ENCODE data around the gene GREB1L. TPM values are rescaled to one million over a fixed set of nuclear protein-coding genes. Genes with fewer than 3 reads are reported as not detected.

The GREB1L gene
- total and polyA plus RNA-seq, 2 of the 13 experiments (the other 11 are each of a cell fraction or from before 2014, with no cell fraction given) = 0.17 to 0.66 TPM

DNA sequence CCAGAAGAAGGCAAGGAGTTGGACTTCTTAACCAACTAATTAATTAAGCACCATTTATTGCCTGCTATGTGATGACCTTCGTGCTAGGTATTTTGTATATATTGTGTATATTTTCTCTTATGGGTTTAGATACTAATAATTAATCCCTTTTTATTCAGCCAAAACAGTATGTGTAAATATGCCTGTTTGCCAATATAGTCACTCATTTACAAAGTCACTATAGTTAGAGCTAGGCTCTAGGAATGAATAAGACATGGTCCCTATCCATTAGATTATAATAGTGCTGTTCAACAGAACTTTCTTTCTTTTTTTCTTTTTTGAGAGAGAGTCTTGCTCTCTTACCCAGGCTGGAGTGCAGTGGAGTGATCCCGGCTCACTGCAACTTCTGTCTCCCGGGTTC is 51.4 kb downstream of the GREB1L start (continued):
- no peak for TF ChIP-seq ARNTL (CRISPR knock-in tag; IDR thresholded peaks at IDR 0.05)
- no peak for TF ChIP-seq FLYWCH1 (CRISPR knock-in tag; IDR thresholded peaks at IDR 0.05)
- no peak for TF ChIP-seq NCOA5 (CRISPR knock-in tag; IDR thresholded peaks at IDR 0.05)

DNA sequence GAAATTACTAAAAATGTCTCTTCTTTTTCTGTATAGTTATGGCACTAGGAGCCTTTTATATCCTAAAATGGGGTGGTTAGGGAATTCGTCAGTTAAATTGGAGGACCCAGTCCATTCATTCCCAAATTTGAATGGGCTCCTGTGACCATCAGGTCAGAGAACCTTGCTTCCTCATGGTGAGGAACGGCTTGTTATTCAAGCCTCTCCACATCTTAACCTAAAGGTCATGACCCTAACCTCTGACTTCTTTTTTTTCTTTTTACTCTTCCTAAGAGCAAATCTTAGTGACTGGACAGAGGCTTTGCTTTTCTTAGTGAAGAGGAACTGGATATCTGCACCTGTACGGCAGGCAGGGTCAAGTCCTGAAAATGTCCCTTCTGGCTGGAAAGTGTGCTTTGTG is 53.1 kb downstream of the GREB1L start:
- Histone ChIP-seq H3K4me1 (ENCODE audit: insufficient read depth, low read length) (no peaks in the 10 kb centered on the region), H3K36me3 (replicated peaks in 1 of 2; ENCODE audit: control insufficient read depth in 1 of 2, insufficient read depth in 2 of 2, low read length in 2 of 2) (no peaks in the 10 kb centered on the region), H3K27me3 (ENCODE audit: control insufficient read depth in 1 of 2, insufficient read depth in 2 of 2, low read length in 2 of 2) (no peaks in the 10 kb centered on the region), H4K20me1 (ENCODE audit: insufficient read depth, low read length) (no peaks in the 10 kb centered on the region), H2AFZ (ENCODE audit: low read length) (no peak overlapping the region), H3K4me2 (ENCODE audit: low read depth, low read length) (no peak overlapping the region), H3K9me3 (ENCODE audit: low read length) (no peaks in the 10 kb centered on the region), H3K4me3 (replicated peaks in 1 of 3; ENCODE audit: insufficient read depth in 1 of 3, low read depth in 2 of 3, low read length in 3 of 3) (no peak overlapping the region), H3K27ac (ENCODE audit: extremely low read length, insufficient read depth, low read length) (no peak overlapping the region), H3K79me2 (ENCODE audit: insufficient read depth, low read length) (no peaks in the 10 kb centered on the region), H3K9ac (ENCODE audit: insufficient read depth, low read depth, low read length) (no peak overlapping the region)
- no TSS peak for BruUV-seq (replicated peaks)
- no peak for ATAC-seq
- WGBS (ENCODE audit: low lambda C conversion rate) = 36% methylated on average over 3 of the region's 3 CpGs
- TF ChIP-seq SP5 (CRISPR knock-in tag; IDR thresholded peaks at IDR 0.05; ENCODE audit: borderline replicate concordance, low read depth) (no peak), ZNF264 (CRISPR knock-in tag; IDR thresholded peaks at IDR 0.05) (no peak), SIX4 (CRISPR knock-in tag; IDR thresholded peaks at IDR 0.05) (no peak)
- in situ Hi-C loops (cut with HindIII; ENCODE audit: extremely low pct_ligation_motif_present, low pct_unique_long_range_greater_than_20kb) (no loop called here), intact Hi-C loops (cut with micrococcal nuclease; ENCODE audit: unreplicated experiment) (no loop called here)
- no peak for DNase-seq (ENCODE audit: low spot score)
- POLR2A ChIA-PET = no interaction called here
- CTCF ChIA-PET (ENCODE audit: low intra/inter-chr PET ratio, low total read pairs) = no interaction called here
- no peak for FAIRE-seq

DNA sequence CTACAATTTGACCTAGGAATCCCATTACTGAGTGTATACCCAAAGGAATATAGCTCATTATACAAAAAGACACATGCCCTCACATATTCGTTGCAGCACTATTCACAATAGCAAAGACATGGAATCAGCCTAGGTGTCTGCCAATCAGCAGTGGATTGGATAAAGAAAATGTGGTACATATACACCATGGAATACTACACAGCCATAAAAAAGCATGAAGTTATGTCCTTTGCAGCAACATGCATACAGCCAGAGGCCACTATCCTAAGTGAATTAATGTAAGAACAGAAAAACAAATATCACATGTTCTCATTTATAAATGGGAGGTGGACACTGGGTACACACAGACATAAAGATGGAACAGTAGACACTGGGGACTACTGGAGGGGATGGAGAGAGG is 54.0 kb downstream of the GREB1L start:
- FAIRE-seq (no peak), DNase-seq (ENCODE audit: low spot score) (no peak), ATAC-seq (no peak)
- Histone ChIP-seq H3K4me3 (replicated peaks in 1 of 3; ENCODE audit: insufficient read depth in 1 of 3, low read depth in 2 of 3, low read length in 3 of 3) (no peak overlapping the region), H4K20me1 (ENCODE audit: insufficient read depth, low read length) (no peaks in the 10 kb centered on the region), H3K27ac (ENCODE audit: extremely low read length, insufficient read depth, low read length) (no peak overlapping the region), H2AFZ (ENCODE audit: low read length) (no peak overlapping the region), H3K9ac (ENCODE audit: insufficient read depth, low read depth, low read length) (no peak overlapping the region), H3K27me3 (ENCODE audit: control insufficient read depth in 1 of 2, insufficient read depth in 2 of 2, low read length in 2 of 2) (no peaks in the 10 kb centered on the region), H3K4me2 (ENCODE audit: low read depth, low read length) (no peak overlapping the region), H3K4me1 (ENCODE audit: insufficient read depth, low read length) (no peaks in the 10 kb centered on the region), H3K79me2 (ENCODE audit: insufficient read depth, low read length) (no peaks in the 10 kb centered on the region), H3K36me3 (replicated peaks in 1 of 2; ENCODE audit: control insufficient read depth in 1 of 2, insufficient read depth in 2 of 2, low read length in 2 of 2) (no peaks in the 10 kb centered on the region), H3K9me3 (ENCODE audit: low read length) (no peaks in the 10 kb centered on the region)
- intact Hi-C loops (cut with micrococcal nuclease; ENCODE audit: unreplicated experiment) = no loop called here
- no peak for TF ChIP-seq ZNF569 (CRISPR knock-in tag; IDR thresholded peaks at IDR 0.05; ENCODE audit: borderline replicate concordance)
- TF ChIP-seq TOPORS (CRISPR knock-in tag; IDR thresholded peaks at IDR 0.05) = no peak
- no peak for TF ChIP-seq KDM3A (CRISPR knock-in tag; IDR thresholded peaks at IDR 0.05; ENCODE audit: low read depth)
- TF ChIP-seq, protein P1, sequence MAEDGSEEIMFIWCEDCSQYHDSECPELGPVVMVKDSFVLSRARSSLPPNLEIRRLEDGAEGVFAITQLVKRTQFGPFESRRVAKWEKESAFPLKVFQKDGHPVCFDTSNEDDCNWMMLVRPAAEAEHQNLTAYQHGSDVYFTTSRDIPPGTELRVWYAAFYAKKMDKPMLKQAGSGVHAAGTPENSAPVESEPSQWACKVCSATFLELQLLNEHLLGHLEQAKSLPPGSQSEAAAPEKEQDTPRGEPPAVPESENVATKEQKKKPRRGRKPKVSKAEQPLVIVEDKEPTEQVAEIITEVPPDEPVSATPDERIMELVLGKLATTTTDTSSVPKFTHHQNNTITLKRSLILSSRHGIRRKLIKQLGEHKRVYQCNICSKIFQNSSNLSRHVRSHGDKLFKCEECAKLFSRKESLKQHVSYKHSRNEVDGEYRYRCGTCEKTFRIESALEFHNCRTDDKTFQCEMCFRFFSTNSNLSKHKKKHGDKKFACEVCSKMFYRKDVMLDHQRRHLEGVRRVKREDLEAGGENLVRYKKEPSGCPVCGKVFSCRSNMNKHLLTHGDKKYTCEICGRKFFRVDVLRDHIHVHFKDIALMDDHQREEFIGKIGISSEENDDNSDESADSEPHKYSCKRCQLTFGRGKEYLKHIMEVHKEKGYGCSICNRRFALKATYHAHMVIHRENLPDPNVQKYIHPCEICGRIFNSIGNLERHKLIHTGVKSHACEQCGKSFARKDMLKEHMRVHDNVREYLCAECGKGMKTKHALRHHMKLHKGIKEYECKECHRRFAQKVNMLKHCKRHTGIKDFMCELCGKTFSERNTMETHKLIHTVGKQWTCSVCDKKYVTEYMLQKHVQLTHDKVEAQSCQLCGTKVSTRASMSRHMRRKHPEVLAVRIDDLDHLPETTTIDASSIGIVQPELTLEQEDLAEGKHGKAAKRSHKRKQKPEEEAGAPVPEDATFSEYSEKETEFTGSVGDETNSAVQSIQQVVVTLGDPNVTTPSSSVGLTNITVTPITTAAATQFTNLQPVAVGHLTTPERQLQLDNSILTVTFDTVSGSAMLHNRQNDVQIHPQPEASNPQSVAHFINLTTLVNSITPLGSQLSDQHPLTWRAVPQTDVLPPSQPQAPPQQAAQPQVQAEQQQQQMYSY (CRISPR knock-in tag; IDR thresholded peaks at IDR 0.05) = no peak
- TF ChIP-seq, protein P2, sequence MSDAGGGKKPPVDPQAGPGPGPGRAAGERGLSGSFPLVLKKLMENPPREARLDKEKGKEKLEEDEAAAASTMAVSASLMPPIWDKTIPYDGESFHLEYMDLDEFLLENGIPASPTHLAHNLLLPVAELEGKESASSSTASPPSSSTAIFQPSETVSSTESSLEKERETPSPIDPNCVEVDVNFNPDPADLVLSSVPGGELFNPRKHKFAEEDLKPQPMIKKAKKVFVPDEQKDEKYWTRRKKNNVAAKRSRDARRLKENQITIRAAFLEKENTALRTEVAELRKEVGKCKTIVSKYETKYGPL (CRISPR knock-in tag; IDR thresholded peaks at IDR 0.05) = no peak
- in situ Hi-C loops (cut with HindIII; ENCODE audit: extremely low pct_ligation_motif_present, low pct_unique_long_range_greater_than_20kb) = no loop called here
- POLR2A ChIA-PET = no interaction called here
- BruUV-seq (replicated peaks) = no TSS peak
- WGBS (ENCODE audit: low lambda C conversion rate) = 14% methylated on average over 1 of the region's 1 CpG
- CTCF ChIA-PET (ENCODE audit: low intra/inter-chr PET ratio, low total read pairs) = no interaction called here

Measured in HepG2 (cell line).